OCI-LY1 (cell line): ENCODE results near the gene SLC17A9.

Source experiments
- CTCF ChIP-seq: fragments of 200-600 bp; sonication (generic), shearing (Covaris generic); IDR thresholded peaks from 2 replicates; pipeline ENCODE4 v1.5.1; 2017; ENCODE audit warnings: mild to moderate bottlenecking, antibody characterized with exemption, low read length, moderate library complexity, mixed read lengths
- EZH2 ChIP-seq: fragments of 200-600 bp; sonication (generic), shearing (Covaris generic); IDR thresholded peaks from 2 replicates; pipeline ENCODE4 v1.8.0; 2017; ENCODE audit warnings: borderline replicate concordance, mixed run types, mild to moderate bottlenecking, antibody characterized with exemption, low read length, moderate library complexity, mixed read lengths

GRCh38 chr20:62967149-62967501, 14.6 kb downstream of the SLC17A9 start:
- no peak for TF ChIP-seq CTCF
- TF ChIP-seq EZH2 = no peak
